OCI-LY3 (cell line): ENCODE results near the gene DPYSL3.

ENCODE experiments used
- EZH2phosphoT487 ChIP-seq: fragments of 200-600 bp; shearing (Covaris generic); IDR thresholded peaks from 2 replicates; pipeline ENCODE4 v1.6.1; 2018; ENCODE audit warnings: antibody characterized with exemption, mixed run types, low read depth
- TF ChIP-seq, protein P1 (sequence below): fragments of 200-600, 300-600 bp; sonication (generic); IDR thresholded peaks from 2 replicates; pipeline ENCODE4 v1.5.1; 2014; ENCODE audit warnings: antibody characterized with exemption, low read length, low read depth

DNA sequence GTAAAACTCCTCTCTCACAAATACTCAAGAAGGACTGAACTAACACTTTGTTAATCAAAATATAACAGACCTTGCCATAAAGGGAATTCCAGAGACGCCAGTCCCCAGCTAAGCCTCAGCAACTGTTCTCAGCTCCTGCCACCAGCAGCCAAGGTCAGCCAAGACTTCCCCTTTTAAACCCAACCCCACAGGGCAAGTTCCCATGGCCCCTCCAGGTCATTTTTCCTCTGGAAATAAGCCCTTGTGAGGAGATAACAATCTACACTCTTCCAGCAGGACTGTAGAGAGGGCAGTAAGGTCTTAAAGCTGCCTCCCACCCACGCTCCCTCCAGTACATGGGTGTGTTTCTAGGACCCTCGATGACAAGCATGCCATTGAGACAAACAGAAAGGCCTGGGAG is 78.3 kb downstream of the DPYSL3 start:
- TF ChIP-seq, protein P1, sequence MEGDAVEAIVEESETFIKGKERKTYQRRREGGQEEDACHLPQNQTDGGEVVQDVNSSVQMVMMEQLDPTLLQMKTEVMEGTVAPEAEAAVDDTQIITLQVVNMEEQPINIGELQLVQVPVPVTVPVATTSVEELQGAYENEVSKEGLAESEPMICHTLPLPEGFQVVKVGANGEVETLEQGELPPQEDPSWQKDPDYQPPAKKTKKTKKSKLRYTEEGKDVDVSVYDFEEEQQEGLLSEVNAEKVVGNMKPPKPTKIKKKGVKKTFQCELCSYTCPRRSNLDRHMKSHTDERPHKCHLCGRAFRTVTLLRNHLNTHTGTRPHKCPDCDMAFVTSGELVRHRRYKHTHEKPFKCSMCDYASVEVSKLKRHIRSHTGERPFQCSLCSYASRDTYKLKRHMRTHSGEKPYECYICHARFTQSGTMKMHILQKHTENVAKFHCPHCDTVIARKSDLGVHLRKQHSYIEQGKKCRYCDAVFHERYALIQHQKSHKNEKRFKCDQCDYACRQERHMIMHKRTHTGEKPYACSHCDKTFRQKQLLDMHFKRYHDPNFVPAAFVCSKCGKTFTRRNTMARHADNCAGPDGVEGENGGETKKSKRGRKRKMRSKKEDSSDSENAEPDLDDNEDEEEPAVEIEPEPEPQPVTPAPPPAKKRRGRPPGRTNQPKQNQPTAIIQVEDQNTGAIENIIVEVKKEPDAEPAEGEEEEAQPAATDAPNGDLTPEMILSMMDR = no peak
- TF ChIP-seq EZH2phosphoT487 = no peak
